MCF 10A (cell line): ENCODE data around the gene PKNOX2. TPM values are rescaled to one million over a fixed set of nuclear protein-coding genes. Genes with fewer than 3 reads are reported as not detected.

Source experiments
- BruUV-seq: library from RNA; stranded (reverse); fragments of 400-500 nt; replicated peaks from 2 replicates; lab custom pipeline; 2021; lab: Mats Ljungman, UMichigan
- CTCF ChIA-PET: fragments of 300-600 bp; sonication (Branson Sonifier 250); formaldehyde crosslinking; extraction: SDS; loops from one replicate; lab custom pipeline; 2021; ENCODE audit warnings: antibody characterized with exemption, inconsistent platforms; lab: Yijun Ruan, JAX
- POLR2A ChIA-PET: fragments of 300-600, 350-650 bp; sonication (Branson Sonifier 250); formaldehyde crosslinking; extraction: SDS; loops from one replicate; lab custom pipeline; 2020; ENCODE audit warnings: antibody characterized with exemption, inconsistent platforms; lab: Yijun Ruan, JAX
- DNase-seq: peaks from one replicate; pipeline ENCODE4 v3.0.0-alpha.2; 2018; ENCODE audit not compliant: unreplicated experiment
- H3K27ac Mint-ChIP-seq: one replicate; pipeline ENCODE4 v1.8.0; 2022; ENCODE audit warnings: mild to moderate bottlenecking, low read depth, mixed read lengths; ENCODE audit not compliant: unreplicated experiment
- H3K27me3 Mint-ChIP-seq: one replicate; pipeline ENCODE4 v1.8.0; 2022; ENCODE audit warnings: mixed read lengths; ENCODE audit not compliant: insufficient read depth, unreplicated experiment
- H3K36me3 Mint-ChIP-seq: one replicate; pipeline ENCODE4 v1.8.0; 2022; ENCODE audit warnings: mild to moderate bottlenecking, moderate library complexity, mixed read lengths; ENCODE audit not compliant: insufficient read depth, unreplicated experiment
- H3K4me1 Mint-ChIP-seq: one replicate; pipeline ENCODE4 v1.8.0; 2022; ENCODE audit warnings: mixed read lengths; ENCODE audit not compliant: insufficient read depth, unreplicated experiment
- H3K4me3 Mint-ChIP-seq: one replicate; pipeline ENCODE4 v1.8.0; 2022; ENCODE audit warnings: mild to moderate bottlenecking, moderate library complexity, mixed read lengths; ENCODE audit not compliant: unreplicated experiment
- H3K9me3 Mint-ChIP-seq: one replicate; pipeline ENCODE4 v1.8.0; 2022; ENCODE audit warnings: mixed read lengths; ENCODE audit not compliant: unreplicated experiment
- intact Hi-C: fragments of 100-400 bp; cut with micrococcal nuclease; formaldehyde crosslinking; loops from 2 replicates; pipeline ENCODE4 v1.14.1; 2022
- total RNA-seq: library from RNA; stranded (reverse); gene quantifications from 2 replicates; pipeline ENCODE4 v1.2.3, GENCODE V29; 2022
- TF ChIP-seq, protein P1 (sequence below): fragments of 200-600 bp; IDR thresholded peaks from one replicate; pipeline ENCODE4 v1.8.0; 2022; ENCODE audit warnings: antibody characterized with exemption, mild to moderate bottlenecking; ENCODE audit not compliant: unreplicated experiment

The PKNOX2 gene
- total RNA-seq, 1 experiment from 2014 or later: not detected

GRCh38 chr11:125416981-125417935, 252.7 kb downstream of the PKNOX2 start:
- Mint-ChIP-seq H3K27ac (no peak overlapping the region), H3K36me3 (no peaks in the 10 kb centered on the region), H3K9me3 (no peaks in the 10 kb centered on the region), H3K27me3 (peaks cover 11% of the 10 kb centered on the region), H3K4me3 (no peak overlapping the region), H3K4me1 (no peaks in the 10 kb centered on the region)
- TF ChIP-seq, protein P1, sequence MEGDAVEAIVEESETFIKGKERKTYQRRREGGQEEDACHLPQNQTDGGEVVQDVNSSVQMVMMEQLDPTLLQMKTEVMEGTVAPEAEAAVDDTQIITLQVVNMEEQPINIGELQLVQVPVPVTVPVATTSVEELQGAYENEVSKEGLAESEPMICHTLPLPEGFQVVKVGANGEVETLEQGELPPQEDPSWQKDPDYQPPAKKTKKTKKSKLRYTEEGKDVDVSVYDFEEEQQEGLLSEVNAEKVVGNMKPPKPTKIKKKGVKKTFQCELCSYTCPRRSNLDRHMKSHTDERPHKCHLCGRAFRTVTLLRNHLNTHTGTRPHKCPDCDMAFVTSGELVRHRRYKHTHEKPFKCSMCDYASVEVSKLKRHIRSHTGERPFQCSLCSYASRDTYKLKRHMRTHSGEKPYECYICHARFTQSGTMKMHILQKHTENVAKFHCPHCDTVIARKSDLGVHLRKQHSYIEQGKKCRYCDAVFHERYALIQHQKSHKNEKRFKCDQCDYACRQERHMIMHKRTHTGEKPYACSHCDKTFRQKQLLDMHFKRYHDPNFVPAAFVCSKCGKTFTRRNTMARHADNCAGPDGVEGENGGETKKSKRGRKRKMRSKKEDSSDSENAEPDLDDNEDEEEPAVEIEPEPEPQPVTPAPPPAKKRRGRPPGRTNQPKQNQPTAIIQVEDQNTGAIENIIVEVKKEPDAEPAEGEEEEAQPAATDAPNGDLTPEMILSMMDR: no peak
- CTCF ChIA-PET: interaction anchor here (0.5 to 0.9 kb wide), 6 partner anchors 10 to 1349 kb away, joined by 3 to 6 read pairs (median 3); no protein-coding TSS in a partner anchor
- DNase-seq: no peak
- BruUV-seq: no TSS peak
- intact Hi-C loops: no loop called here
- POLR2A ChIA-PET: no interaction called here

GRCh38 chr11:125418396-125418795, 253.8 kb downstream of the PKNOX2 start:
- no peaks in the 10 kb centered on the region for H3K9me3 Mint-ChIP-seq
- no peaks in the 10 kb centered on the region for H3K4me1 Mint-ChIP-seq
- peaks cover 16% of the 10 kb centered on the region for H3K27me3 Mint-ChIP-seq
- CTCF ChIA-PET: interaction anchor here (0.7 to 1.5 kb wide), 4 partner anchors 11 to 34 kb away, joined by 3 to 5 read pairs (median 4); no protein-coding TSS in a partner anchor
- H3K36me3 Mint-ChIP-seq: no peaks in the 10 kb centered on the region
- no peak overlapping the region for H3K27ac Mint-ChIP-seq
- POLR2A ChIA-PET: no interaction called here
- intact Hi-C loops: no loop called here
- TF ChIP-seq, protein P1: no peak
- no TSS peak for BruUV-seq
- H3K4me3 Mint-ChIP-seq: no peak overlapping the region
- no peak for DNase-seq

- TF ChIP-seq, protein P1: no peak
- intact Hi-C loops: no loop called here
- Mint-ChIP-seq H3K36me3 (no peaks in the 10 kb centered on the region), H3K4me1 (no peaks in the 10 kb centered on the region), H3K27me3 (peaks cover 49% of the 10 kb centered on the region), H3K4me3 (no peak overlapping the region), H3K9me3 (no peaks in the 10 kb centered on the region), H3K27ac (no peak overlapping the region)
- no TSS peak for BruUV-seq
- POLR2A ChIA-PET: no interaction called here
- CTCF ChIA-PET: interaction anchor here (0.5 to 2.7 kb wide), 21 partner anchors 9 to 473 kb away, joined by 3 to 29 read pairs (median 3); partner anchors contain the start of gene EI24
- no peak for DNase-seq
Observed at GRCh38 chr11:125422681-125423080, 258.1 kb downstream of the PKNOX2 start.

DNA sequence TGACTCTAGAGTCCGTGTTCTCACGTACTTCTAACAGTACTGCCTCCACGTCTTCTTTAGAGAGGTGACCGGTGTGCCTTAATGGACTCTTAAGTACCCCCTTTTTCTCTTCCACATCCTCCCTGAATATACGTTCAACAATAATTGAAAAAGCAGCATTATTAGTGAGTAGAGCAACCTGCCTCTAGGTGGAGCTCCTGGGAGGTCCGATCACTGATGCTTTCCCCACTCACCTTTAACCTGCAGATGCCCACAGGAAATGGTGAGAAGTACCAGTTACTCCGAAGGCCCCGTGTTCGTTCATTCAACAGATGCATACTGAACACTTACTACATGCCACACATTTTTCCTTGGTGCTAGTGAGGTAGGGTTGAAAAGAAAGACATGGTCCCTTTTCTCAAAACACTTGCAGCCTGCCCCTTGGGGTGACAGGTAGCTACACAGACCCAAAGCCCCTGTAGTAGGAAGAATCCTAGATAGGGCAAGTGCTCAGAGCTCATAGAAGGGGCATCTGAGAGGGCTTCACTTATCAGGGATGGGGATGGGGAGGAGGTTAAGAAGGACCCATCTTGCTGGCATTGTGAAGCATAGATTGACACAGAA, 258.8 kb downstream of the PKNOX2 start:
- BruUV-seq: no TSS peak
- no peak overlapping the region for H3K27ac Mint-ChIP-seq
- H3K27me3 Mint-ChIP-seq: peaks cover 49% of the 10 kb centered on the region
- ChIA-PET CTCF (interaction anchor here (0.5 to 2.7 kb wide), 26 partner anchors 8 to 670 kb away, joined by 3 to 29 read pairs (median 4); partner anchors contain the start of gene EI24), POLR2A (no interaction called here)
- intact Hi-C loops: no loop called here
- H3K4me1 Mint-ChIP-seq: no peaks in the 10 kb centered on the region
- H3K36me3 Mint-ChIP-seq: no peaks in the 10 kb centered on the region
- no peak overlapping the region for H3K4me3 Mint-ChIP-seq
- peak; percentile 28 for DNase-seq
- H3K9me3 Mint-ChIP-seq: no peaks in the 10 kb centered on the region
- TF ChIP-seq, protein P1: peak; percentile 37
